GM18511 (cell line): ENCODE results near the gene LIPN.
"Not testable (repeated sequence)": the region's sequence is repeated elsewhere in the genome, so short reads cannot be mapped to it uniquely, and the experiment has no call there.

Experiments
- ATAC-seq: cut with Tn5 transposase; IDR thresholded peaks from one replicate; pipeline ENCODE4 v1.9.1; 2021; ENCODE audit warnings: mild to moderate bottlenecking, moderate library complexity; ENCODE audit not compliant: unreplicated experiment

LIPN gene

GRCh38 chr10:88759366-88760101, at the start of gene LIPN:
Gene LIPN (plus strand): TSS chr10:88760020. CDS start chr10:88761406, 1,386 bp downstream.
- ATAC-seq = no peak

GRCh38 chr10:88715517-88715916, 44.3 kb upstream of the LIPN start:
- ATAC-seq = no peak

DNA sequence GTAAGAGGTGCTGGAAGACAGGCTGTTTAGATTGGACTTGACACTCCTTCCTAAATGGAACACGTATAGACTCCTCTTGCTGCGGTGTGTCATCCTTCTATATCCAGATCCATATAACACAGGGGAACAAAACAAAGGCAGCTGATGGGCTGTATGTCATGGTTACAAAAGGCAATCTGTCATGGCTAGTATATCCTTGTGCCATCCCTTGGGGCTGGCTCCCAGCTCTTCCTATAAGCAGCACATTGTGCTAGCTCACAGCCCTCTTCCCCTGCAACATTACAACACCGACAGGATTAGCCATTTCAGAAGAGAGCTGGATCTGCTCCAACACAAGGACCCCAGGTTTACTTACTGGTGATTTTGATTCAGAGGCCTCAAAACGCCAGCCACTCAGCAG, 38.4 kb upstream of the LIPN start:
- ATAC-seq = no peak

DNA sequence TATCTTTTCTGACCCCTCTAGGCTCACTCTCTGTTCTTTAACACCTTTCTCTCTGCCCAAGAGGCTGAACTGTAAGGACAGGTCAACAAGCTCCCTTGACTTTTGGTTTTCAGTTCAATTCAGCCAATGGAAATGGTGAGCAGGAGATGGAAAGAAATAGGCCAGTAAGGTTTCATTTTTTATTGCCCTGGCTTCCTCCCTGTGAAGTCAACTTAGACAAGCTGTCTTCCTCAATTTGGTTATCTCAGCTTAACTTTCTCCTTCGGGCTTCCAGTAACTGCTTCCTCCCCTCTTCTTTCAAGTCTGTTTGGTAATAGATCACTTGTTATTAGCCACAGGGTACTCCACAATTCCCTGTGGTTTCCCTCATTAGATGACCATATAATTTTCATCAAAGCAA, 34.0 kb upstream of the LIPN start:
- peak; percentile 57 for ATAC-seq

GRCh38 chr10:88728107-88728763, 31.6 kb upstream of the LIPN start:
- no peak for ATAC-seq

DNA sequence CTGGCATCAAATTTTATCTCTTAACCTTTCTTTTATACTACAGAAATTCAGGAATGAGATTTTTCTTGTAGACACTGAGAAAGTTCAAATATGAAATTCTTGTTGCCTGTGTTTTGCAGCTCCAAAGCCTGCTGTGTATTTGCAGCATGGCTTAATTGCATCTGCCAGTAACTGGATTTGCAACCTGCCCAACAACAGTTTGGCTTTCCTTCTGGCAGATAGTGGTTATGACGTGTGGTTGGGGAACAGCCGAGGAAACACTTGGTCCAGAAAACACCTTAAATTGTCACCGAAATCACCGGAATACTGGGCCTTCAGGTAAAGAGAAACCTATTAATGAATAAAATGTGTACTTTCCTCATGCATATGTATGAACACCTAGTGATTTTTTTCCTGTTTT, 29.0 kb upstream of the LIPN start:
- no peak for ATAC-seq

- ATAC-seq = no peak
These were observed 28.5 kb upstream of the LIPN start for GRCh38 chr10:88731296-88731695.

DNA sequence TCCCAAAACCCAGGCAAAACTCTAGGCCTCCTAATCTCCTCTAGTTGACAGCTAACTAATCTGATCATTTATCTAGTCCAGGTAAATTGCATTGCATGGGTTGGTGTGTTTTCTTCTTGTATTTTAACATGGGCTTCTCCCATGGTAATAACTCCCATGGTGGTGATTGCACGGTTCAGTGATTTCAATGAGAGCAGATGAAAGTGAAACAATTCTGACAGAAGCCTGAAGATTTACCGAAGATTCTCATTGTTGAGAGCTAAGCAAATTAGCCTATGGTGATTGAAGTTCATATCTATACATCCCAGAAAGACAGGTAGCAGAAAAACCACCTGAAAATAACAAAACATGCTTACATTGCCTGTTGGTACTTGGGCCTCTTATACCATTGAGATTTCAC, 26.6 kb upstream of the LIPN start:
- no peak for ATAC-seq

DNA sequence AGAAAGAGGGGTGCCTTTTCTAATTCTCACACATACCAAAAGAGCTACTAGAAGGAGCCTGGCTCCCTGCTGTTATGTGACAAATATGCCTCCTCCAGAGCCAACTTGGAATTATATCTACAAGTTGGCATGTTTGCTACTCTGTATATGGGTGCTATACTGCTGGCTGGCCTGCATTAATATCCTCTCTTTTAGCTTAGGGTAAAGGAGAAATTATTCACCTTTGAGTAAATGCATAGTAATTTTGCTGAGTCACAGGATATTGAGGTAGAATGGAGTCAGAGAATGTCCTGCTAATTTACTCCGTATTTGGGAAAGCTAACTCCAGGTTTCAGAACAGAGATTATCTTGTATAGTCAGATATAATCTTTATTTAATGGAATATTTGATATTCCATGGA, 24.2 kb upstream of the LIPN start:
- no peak for ATAC-seq

- not testable (repeated sequence) for ATAC-seq
These were observed 17.9 kb upstream of the LIPN start for GRCh38 chr10:88741921-88742320.

- no peak for ATAC-seq
These were observed 17.4 kb upstream of the LIPN start for GRCh38 chr10:88742448-88742847.

DNA sequence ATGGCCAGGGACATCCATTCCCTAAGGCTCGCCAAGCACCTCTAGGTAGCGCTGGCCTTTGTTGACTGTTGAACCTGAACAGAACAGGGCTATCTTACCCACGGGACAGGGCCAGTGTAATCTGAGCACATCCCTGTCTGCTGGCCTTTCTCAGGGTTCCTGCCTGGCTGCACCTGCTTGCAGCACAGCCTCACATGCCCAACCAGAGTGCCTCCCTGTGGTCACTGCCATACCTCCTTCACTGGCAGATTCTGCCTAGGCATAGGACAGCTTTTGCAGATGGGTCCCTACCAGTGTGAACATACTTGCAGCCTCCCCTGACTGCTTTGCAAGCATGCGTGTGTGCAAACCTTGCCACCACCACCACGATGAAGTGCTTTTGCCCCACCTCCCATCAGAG, 15.8 kb upstream of the LIPN start:
- ATAC-seq = no peak

- ATAC-seq = no peak
These were observed 14.2 kb upstream of the LIPN start for GRCh38 chr10:88745633-88746032.

- ATAC-seq = no peak
These were observed 5.5 kb upstream of the LIPN start for GRCh38 chr10:88754287-88754686.

DNA sequence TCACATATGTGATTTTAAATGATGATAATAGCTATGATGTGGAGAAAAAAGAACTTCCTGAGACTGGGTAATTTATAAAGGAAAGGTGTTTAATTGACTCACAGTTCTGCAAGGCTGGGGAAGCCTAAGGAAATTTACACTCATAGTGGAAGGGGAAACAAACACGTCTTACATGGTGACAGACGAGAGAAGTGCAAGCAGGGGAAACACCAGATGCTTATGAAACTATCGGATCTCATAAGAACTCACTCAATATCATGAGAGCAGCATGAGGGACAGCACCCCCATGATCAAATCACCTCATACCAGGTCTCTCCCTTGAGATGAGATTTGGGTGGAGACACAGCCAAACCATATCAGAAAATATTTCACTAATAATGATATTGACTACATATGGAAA, 4.1 kb upstream of the LIPN start:
- peak; percentile 72 for ATAC-seq

DNA sequence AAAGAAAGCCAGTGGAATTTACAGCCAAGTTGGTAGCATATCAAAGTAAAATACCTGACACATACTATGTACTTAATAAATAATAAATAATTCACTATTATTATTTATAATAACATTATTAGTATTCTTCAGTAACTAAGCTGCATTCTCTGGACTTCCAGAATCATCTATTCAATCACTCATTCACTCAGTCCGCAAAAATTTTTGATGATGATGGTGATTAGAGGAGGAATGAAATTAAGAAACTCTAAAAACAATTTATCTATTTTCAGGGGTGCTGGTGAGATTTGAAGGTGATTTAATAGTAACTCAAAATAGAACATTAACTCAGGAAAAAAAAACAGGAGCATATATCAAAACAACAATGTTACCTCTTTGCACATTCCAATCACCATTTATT, 3.2 kb upstream of the LIPN start:
- no peak for ATAC-seq

DNA sequence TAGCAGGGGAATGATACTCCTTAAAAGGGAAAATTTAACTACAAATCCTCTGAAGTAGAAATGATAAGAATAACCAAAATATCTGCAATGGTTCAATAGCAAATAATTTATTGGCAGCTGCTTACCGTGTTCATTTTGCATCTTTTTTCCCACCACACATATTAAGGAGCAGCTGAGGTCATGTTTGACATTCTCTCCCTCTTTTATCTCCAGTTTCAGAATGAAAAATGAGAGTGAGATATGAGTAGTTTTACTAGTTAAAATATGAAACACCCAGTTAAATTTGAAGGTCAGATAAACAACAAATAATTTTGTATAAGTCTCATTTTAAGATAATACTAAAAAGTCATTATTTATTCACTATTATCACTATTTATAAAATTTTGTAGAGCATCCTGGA, 3.1 kb downstream of the LIPN start:
- ATAC-seq = no peak

- no peak for ATAC-seq
These were observed 3.6 kb downstream of the LIPN start for GRCh38 chr10:88763441-88763840.

DNA sequence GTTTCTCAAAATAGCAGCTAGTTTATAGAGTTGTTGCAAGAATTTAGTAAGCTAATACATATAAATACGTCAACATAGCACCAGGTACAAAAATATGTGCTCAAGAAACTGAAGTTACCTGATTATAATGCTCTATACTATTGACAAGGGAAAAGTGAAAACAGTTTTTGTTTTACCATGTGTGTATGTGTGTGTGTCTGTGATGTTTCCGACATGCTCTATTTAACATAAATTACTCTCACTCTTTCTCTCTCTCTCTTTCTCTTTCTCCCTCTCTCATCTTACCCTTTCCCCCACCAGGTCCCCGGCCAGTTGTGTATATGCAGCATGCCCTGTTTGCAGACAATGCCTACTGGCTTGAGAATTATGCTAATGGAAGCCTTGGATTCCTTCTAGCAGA, 4.3 kb downstream of the LIPN start:
- ATAC-seq = no peak

DNA sequence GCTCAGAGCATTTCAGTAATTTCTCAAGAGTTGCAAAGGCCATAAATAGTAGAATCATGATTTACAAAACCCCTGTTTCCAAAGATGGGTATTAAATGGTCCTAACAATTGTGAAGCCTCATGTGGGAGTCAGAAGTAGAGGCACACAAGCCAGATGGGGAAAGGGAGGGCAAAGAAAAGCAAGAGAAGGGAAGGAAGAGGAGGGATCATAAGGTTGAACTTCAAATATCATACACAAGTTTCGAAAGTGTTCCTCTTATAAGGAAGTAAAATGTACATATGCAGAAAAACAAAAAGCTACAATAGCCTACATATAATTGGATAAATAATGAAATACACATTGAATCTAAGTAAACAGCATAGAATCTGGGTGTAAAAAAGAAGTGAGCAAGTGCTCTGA, 6.0 kb downstream of the LIPN start:
- no peak for ATAC-seq

GRCh38 chr10:88769384-88769783, 9.6 kb downstream of the LIPN start:
- ATAC-seq = no peak

- ATAC-seq = no peak
These were observed 21.4 kb downstream of the LIPN start for GRCh38 chr10:88781206-88781605.

- no peak for ATAC-seq
These were observed 22.4 kb downstream of the LIPN start for GRCh38 chr10:88782222-88782621.
